ENCODE measurements around the gene DPP9. TPM values are rescaled to one million over a fixed set of nuclear protein-coding genes. Genes with fewer than 3 reads are reported as not detected.

The DPP9 gene
- total RNA-seq, 6 experiments from 2014 or later: 47.3 to 118 (median 54.5) TPM

GRCh38 chr19:4692251-4693077 lies 31.2 kb downstream of the DPP9 start:
- DNase-seq: no peak
- TF ChIP-seq, protein P1, sequence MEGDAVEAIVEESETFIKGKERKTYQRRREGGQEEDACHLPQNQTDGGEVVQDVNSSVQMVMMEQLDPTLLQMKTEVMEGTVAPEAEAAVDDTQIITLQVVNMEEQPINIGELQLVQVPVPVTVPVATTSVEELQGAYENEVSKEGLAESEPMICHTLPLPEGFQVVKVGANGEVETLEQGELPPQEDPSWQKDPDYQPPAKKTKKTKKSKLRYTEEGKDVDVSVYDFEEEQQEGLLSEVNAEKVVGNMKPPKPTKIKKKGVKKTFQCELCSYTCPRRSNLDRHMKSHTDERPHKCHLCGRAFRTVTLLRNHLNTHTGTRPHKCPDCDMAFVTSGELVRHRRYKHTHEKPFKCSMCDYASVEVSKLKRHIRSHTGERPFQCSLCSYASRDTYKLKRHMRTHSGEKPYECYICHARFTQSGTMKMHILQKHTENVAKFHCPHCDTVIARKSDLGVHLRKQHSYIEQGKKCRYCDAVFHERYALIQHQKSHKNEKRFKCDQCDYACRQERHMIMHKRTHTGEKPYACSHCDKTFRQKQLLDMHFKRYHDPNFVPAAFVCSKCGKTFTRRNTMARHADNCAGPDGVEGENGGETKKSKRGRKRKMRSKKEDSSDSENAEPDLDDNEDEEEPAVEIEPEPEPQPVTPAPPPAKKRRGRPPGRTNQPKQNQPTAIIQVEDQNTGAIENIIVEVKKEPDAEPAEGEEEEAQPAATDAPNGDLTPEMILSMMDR (IDR thresholded peaks at IDR 0.05): no peak
- TF ChIP-seq POLR2A (IDR thresholded peaks at IDR 0.05): no peak
- intact Hi-C loops (cut with DNase I): no loop called here
- H3K9me3 ChIP-seq: no peaks in the 10 kb centered on the region
- no peaks in the 10 kb centered on the region for H3K27me3 ChIP-seq
- peak overlapping the region in 1 of 3 donors; percentile 40 for H3K27ac ChIP-seq
- H3K4me1 ChIP-seq: peaks cover 0 to 52% (median 18%) of the 10 kb centered on the region in 4 donors
- peaks cover 0 to 84% (median 35%) of the 10 kb centered on the region in 4 donors for H3K36me3 ChIP-seq
- no peak for ATAC-seq
- no peak overlapping the region for H3K4me3 ChIP-seq
- WGBS (ENCODE audit: insufficient coverage, low coverage, low lambda C conversion rate, missing lambda C conversion rate): 74% methylated on average over 8 of the region's 27 CpGs

DNA sequence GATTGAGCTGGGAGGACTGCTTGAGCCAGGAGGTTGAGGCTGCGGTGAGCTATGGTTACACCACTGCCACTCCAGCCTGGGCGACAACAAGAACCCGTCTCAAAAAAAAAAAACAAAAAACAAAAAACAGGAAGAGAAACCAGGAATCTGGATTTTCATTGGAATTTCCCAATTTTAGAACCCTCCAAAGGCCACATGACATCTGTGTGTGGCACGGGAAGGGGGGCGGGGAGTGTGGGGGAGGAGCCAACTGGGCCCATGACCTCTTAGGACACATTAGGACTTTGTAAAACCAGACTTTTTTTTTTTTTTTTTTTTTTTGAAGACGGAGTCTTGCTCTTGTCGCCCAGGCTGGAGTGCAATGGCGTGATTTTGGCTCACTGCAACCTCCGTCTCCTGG lies 32.3 kb downstream of the DPP9 start:
- TF ChIP-seq POLR2A (IDR thresholded peaks at IDR 0.05): no peak
- peaks cover 0 to 84% (median 38%) of the 10 kb centered on the region in 4 donors for H3K36me3 ChIP-seq

GRCh38 chr19:4690361-4690760 lies 33.3 kb downstream of the DPP9 start:
- DNase-seq (no peak), ATAC-seq (no peak)
- no peaks in the 10 kb centered on the region for H3K27me3 ChIP-seq
- TF ChIP-seq, protein P1 (IDR thresholded peaks at IDR 0.05): no peak
- no peak for TF ChIP-seq POLR2A (IDR thresholded peaks at IDR 0.05)
- H3K4me3 ChIP-seq: no peak overlapping the region
- peaks cover 0 to 32% (median 13%) of the 10 kb centered on the region in 4 donors for H3K4me1 ChIP-seq
- intact Hi-C loops (cut with DNase I): no loop called here
- peaks cover 0 to 82% (median 40%) of the 10 kb centered on the region in 4 donors for H3K36me3 ChIP-seq
- 52% methylated on average over 8 of the region's 13 CpGs for WGBS (ENCODE audit: insufficient coverage, low coverage, low lambda C conversion rate, missing lambda C conversion rate)
- peak overlapping the region in 1 of 3 donors; percentile 51 for H3K27ac ChIP-seq
- H3K9me3 ChIP-seq: no peaks in the 10 kb centered on the region

More for the DNA sequence above, 32.3 kb downstream of the DPP9 start:
- intact Hi-C loops (cut with DNase I): no loop called here
- Histone ChIP-seq H3K4me3 (no peak overlapping the region), H3K9me3 (no peaks in the 10 kb centered on the region), H3K4me1 (peaks cover 0 to 41% (median 18%) of the 10 kb centered on the region in 4 donors), H3K27ac (peak overlapping the region in 2 of 3 donors; percentile 28 to 51), H3K27me3 (no peaks in the 10 kb centered on the region)
- ATAC-seq (peak in 1 of 4 donors; percentile 4), DNase-seq (peak in 1 of 3 donors; percentile 78)
- 39% methylated on average over 8 of the region's 9 CpGs for WGBS (ENCODE audit: insufficient coverage, low coverage, low lambda C conversion rate, missing lambda C conversion rate)

- WGBS (ENCODE audit: insufficient coverage, low coverage, low lambda C conversion rate, missing lambda C conversion rate): 90% methylated on average over 2 of the region's 19 CpGs
- no peak for TF ChIP-seq POLR2A (IDR thresholded peaks at IDR 0.05)
- TF ChIP-seq, protein P1 (IDR thresholded peaks at IDR 0.05): no peak
- peaks cover 0 to 24% (median 9%) of the 10 kb centered on the region in 4 donors for H3K4me1 ChIP-seq
- intact Hi-C loops (cut with DNase I): no loop called here
- no peaks in the 10 kb centered on the region for H3K9me3 ChIP-seq
- ATAC-seq (no peak), DNase-seq (no peak)
- H3K36me3 ChIP-seq: peaks cover 0 to 92% (median 45%) of the 10 kb centered on the region in 4 donors
- no peak overlapping the region for H3K27ac ChIP-seq
- H3K27me3 ChIP-seq: no peaks in the 10 kb centered on the region
- H3K4me3 ChIP-seq: no peak overlapping the region
Measured at GRCh38 chr19:4689403-4689802, 34.2 kb downstream of the DPP9 start.

GRCh38 chr19:4688587-4688986 lies 35.1 kb downstream of the DPP9 start:
- DNase-seq: no peak
- Histone ChIP-seq H3K27ac (no peak overlapping the region), H3K36me3 (peaks cover 0 to 93% (median 48%) of the 10 kb centered on the region in 4 donors), H3K4me1 (peaks cover 0 to 18% (median 5%) of the 10 kb centered on the region in 4 donors), H3K9me3 (no peaks in the 10 kb centered on the region), H3K27me3 (no peaks in the 10 kb centered on the region), H3K4me3 (no peak overlapping the region)
- no peak for ATAC-seq
- WGBS (ENCODE audit: insufficient coverage, low coverage, low lambda C conversion rate, missing lambda C conversion rate): 90% methylated on average over 7 of the region's 26 CpGs
- intact Hi-C loops (cut with DNase I): no loop called here
- TF ChIP-seq POLR2A (IDR thresholded peaks at IDR 0.05): no peak
- TF ChIP-seq, protein P1 (IDR thresholded peaks at IDR 0.05): no peak

Data from right lobe of liver (tissue), 6 donors.